Hepatocyte (in vitro differentiated cells): ENCODE measurements around the gene HOXB6. TPM values are rescaled to one million over a fixed set of nuclear protein-coding genes. Genes with fewer than 3 reads are reported as not detected.
A peak's percentile ranks its signal among the peaks of the same experiment; 100 is the strongest.

Experiments used
- DNase-seq: peaks from one replicate; pipeline ENCODE4 v3.0.0-alpha.2; 2016; ENCODE audit warnings: low spot score
- H2AFZ ChIP-seq: fragments of 200-600 bp; sonication (generic); 2 replicates; pipeline ENCODE4 v1.6.0; 2016; ENCODE audit warnings: antibody characterized with exemption, mild to moderate bottlenecking
- H3K27ac ChIP-seq: fragments of 200-600 bp; sonication (generic); 2 replicates; pipeline ENCODE4 v1.5.1; 2016; ENCODE audit warnings: mild to moderate bottlenecking
- H3K27me3 ChIP-seq: fragments of 200-600 bp; sonication (generic); 2 replicates; pipeline ENCODE4 v1.6.1; 2016
- H3K36me3 ChIP-seq: fragments of 200-600 bp; sonication (generic); replicated peaks from 2 replicates; pipeline ENCODE4 v1.5.1; 2016; ENCODE audit warnings: low read depth; ENCODE audit not compliant: insufficient read depth
- H3K4me1 ChIP-seq: fragments of 200-600 bp; sonication (generic); 2 replicates; pipeline ENCODE4 v1.5.1; 2016; ENCODE audit warnings: mild to moderate bottlenecking, moderate library complexity; ENCODE audit not compliant: insufficient read depth
- H3K4me2 ChIP-seq: fragments of 200-600 bp; sonication (generic); 2 replicates; pipeline ENCODE4 v1.6.0; 2016
- H3K4me3 ChIP-seq: fragments of 200-600 bp; sonication (generic); 2 replicates; pipeline ENCODE4 v1.5.1; 2016; ENCODE audit warnings: mild to moderate bottlenecking
- H3K79me2 ChIP-seq: fragments of 200-600 bp; sonication (generic); 2 replicates; pipeline ENCODE4 v1.6.0; 2017; ENCODE audit warnings: mild to moderate bottlenecking
- H3K9me2 ChIP-seq: fragments of 200-600 bp; sonication (generic); replicated peaks from 2 replicates; pipeline ENCODE4 v1.6.0; 2017; ENCODE audit warnings: mild to moderate bottlenecking; ENCODE audit not compliant: insufficient read depth
- H3K9me3 ChIP-seq: fragments of 200-600 bp; sonication (generic); 2 replicates; pipeline ENCODE4 v1.5.1; 2016; ENCODE audit warnings: low read depth, mild to moderate bottlenecking
- H4K20me1 ChIP-seq: fragments of 200-600 bp; sonication (generic); 2 replicates; pipeline ENCODE4 v1.6.0; 2016; ENCODE audit warnings: mild to moderate bottlenecking; ENCODE audit not compliant: insufficient read depth, poor library complexity, severe bottlenecking
- CTCF ChIP-seq: fragments of 200-600 bp; sonication (generic); IDR thresholded peaks from 2 replicates; pipeline ENCODE4 v1.5.1; 2016; ENCODE audit warnings: antibody characterized with exemption, mild to moderate bottlenecking; ENCODE audit not compliant: poor library complexity
- EZH2 ChIP-seq: fragments of 200-600 bp; sonication (generic); IDR thresholded peaks from 2 replicates; pipeline ENCODE4 v1.6.1; 2016; ENCODE audit warnings: antibody characterized with exemption, mild to moderate bottlenecking, borderline replicate concordance
- EZH2phosphoT487 ChIP-seq: fragments of 200-600 bp; sonication (generic); IDR thresholded peaks from one replicate; pipeline ENCODE4 v1.6.1; 2018; ENCODE audit warnings: antibody characterized with exemption, mild to moderate bottlenecking, low read depth, moderate library complexity; ENCODE audit not compliant: unreplicated experiment, severe bottlenecking
- WGBS: methylation state at CpG from one replicate; pipeline ENCODE4 v1.1.6; 2016; ENCODE audit warnings: low lambda C conversion rate; ENCODE audit errors: missing lambda C conversion rate; 5-methylcytosine and 5-hydroxymethylcytosine counted together
- polyA plus RNA-seq: library from polyadenylated mRNA; unstranded; fragments of >200 nt; fragmentation: Nextera tagmentation; extraction: Ambion mirVana; gene quantifications from 2 replicates; pipeline ENCODE4 v1.2.1, GENCODE V29; 2016
- total RNA-seq: library from RNA; depleted of rRNA; stranded (reverse); fragments of >200 nt; gene quantifications from 2 replicates; pipeline ENCODE4 v1.2.3, GENCODE V29; 2014

The HOXB6 gene
- total and polyA plus RNA-seq, 2 experiments from 2014 or later = 4.8 to 7.7 TPM

- Histone ChIP-seq H4K20me1 (no peaks in the 10 kb centered on the region), H3K4me3 (peak overlapping the region; percentile 27), H3K9me3 (no peaks in the 10 kb centered on the region), H3K27ac (peak overlapping the region; percentile 37), H3K4me1 (peaks cover 10% of the 10 kb centered on the region), H2AFZ (no peak overlapping the region), H3K27me3 (peaks cover 96% of the 10 kb centered on the region), H3K36me3 (no peaks in the 10 kb centered on the region), H3K79me2 (no peaks in the 10 kb centered on the region), H3K4me2 (peak overlapping the region; percentile 92), H3K9me2 (no peaks in the 10 kb centered on the region)
- no peak for DNase-seq
- WGBS = 15% methylated on average over 26 of the region's 26 CpGs
- no peak for TF ChIP-seq CTCF
- no peak for TF ChIP-seq EZH2phosphoT487
- no peak for TF ChIP-seq EZH2
Measured at GRCh38 chr17:48596735-48597527, 7.9 kb downstream of the HOXB6 start.

GRCh38 chr17:48596000-48596734, 8.6 kb downstream of the HOXB6 start:
- peak; percentile 33 for DNase-seq
- WGBS = 12% methylated on average over 49 of the region's 54 CpGs
- Histone ChIP-seq H3K9me2 (no peaks in the 10 kb centered on the region), H3K27ac (peak overlapping the region; percentile 4), H2AFZ (no peak overlapping the region), H4K20me1 (no peaks in the 10 kb centered on the region), H3K9me3 (no peaks in the 10 kb centered on the region), H3K79me2 (no peaks in the 10 kb centered on the region), H3K4me1 (peaks cover 10% of the 10 kb centered on the region), H3K36me3 (no peaks in the 10 kb centered on the region), H3K27me3 (peaks cover 95% of the 10 kb centered on the region), H3K4me3 (no peak overlapping the region), H3K4me2 (peak overlapping the region; percentile 92)
- TF ChIP-seq CTCF (no peak), EZH2 (peak; percentile 47), EZH2phosphoT487 (peak; percentile 29)

GRCh38 chr17:48595278-48595999, 9.3 kb downstream of the HOXB6 start:
- no peak for DNase-seq
- no peaks in the 10 kb centered on the region for H3K9me2 ChIP-seq
- 47% methylated on average over 25 of the region's 25 CpGs for WGBS
- H4K20me1 ChIP-seq = no peaks in the 10 kb centered on the region
- H3K9me3 ChIP-seq = no peaks in the 10 kb centered on the region
- no peak for TF ChIP-seq CTCF
- TF ChIP-seq EZH2phosphoT487 = peak; percentile 35
- H3K36me3 ChIP-seq = no peaks in the 10 kb centered on the region
- no peak overlapping the region for H3K4me3 ChIP-seq
- H3K27ac ChIP-seq = no peak overlapping the region
- peak overlapping the region; percentile 92 for H3K4me2 ChIP-seq
- H2AFZ ChIP-seq = no peak overlapping the region
- peaks cover 94% of the 10 kb centered on the region for H3K27me3 ChIP-seq
- no peaks in the 10 kb centered on the region for H3K79me2 ChIP-seq
- peaks cover 4% of the 10 kb centered on the region for H3K4me1 ChIP-seq
